ENCODE data around the gene SLC2A5. TPM values are rescaled to one million over a fixed set of nuclear protein-coding genes. Genes with fewer than 3 reads are reported as not detected.

SLC2A5 gene
- total RNA-seq, 1 donor from 2014 or later, result not detected

DNA sequence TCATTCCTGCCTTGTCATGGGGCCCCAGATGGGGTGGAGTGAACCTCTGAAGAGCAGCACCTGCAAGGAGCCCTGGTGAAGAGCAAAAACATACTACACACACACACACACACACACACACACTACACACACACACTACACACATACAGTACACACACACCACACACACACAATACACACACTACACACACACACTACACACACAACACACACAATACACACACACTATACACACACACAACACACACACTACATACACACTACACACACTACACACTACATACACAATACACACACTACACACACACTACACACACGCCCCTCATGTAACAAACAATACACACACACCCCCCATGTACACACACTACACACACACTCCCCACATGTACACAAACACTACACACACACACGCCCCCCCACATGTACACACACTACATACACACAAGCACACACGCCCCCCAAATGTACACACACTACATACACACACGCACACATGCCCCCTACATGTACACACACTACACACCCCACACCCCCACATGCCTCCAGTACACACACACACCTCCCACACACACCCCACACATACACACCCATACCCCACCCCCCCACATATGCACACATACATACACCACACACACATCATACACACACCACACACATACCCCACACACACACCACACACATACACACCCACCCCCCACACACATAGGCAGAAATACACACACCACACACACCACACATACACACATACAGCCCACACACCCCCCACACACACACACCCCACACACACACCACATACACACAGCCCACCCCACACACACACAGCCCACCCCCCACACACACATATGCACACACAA, 9.3 kb downstream of the SLC2A5 start:
- Mint-ChIP-seq H3K4me1 (ENCODE audit: low read depth) (no peaks in the 10 kb centered on the region), H3K27ac (no peak overlapping the region), H3K4me3 (ENCODE audit: low read depth) (no peak overlapping the region), H3K27me3 (peaks cover 2% of the 10 kb centered on the region), H3K9me3 (ENCODE audit: low read depth) (no peaks in the 10 kb centered on the region), H3K36me3 (ENCODE audit: insufficient read depth) (no peaks in the 10 kb centered on the region)
- no peak for DNase-seq (ENCODE audit: low spot score, unreplicated experiment)
- TF ChIP-seq, protein P1, sequence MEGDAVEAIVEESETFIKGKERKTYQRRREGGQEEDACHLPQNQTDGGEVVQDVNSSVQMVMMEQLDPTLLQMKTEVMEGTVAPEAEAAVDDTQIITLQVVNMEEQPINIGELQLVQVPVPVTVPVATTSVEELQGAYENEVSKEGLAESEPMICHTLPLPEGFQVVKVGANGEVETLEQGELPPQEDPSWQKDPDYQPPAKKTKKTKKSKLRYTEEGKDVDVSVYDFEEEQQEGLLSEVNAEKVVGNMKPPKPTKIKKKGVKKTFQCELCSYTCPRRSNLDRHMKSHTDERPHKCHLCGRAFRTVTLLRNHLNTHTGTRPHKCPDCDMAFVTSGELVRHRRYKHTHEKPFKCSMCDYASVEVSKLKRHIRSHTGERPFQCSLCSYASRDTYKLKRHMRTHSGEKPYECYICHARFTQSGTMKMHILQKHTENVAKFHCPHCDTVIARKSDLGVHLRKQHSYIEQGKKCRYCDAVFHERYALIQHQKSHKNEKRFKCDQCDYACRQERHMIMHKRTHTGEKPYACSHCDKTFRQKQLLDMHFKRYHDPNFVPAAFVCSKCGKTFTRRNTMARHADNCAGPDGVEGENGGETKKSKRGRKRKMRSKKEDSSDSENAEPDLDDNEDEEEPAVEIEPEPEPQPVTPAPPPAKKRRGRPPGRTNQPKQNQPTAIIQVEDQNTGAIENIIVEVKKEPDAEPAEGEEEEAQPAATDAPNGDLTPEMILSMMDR (IDR thresholded peaks at IDR 0.05; ENCODE audit: unreplicated experiment), result no peak

DNA sequence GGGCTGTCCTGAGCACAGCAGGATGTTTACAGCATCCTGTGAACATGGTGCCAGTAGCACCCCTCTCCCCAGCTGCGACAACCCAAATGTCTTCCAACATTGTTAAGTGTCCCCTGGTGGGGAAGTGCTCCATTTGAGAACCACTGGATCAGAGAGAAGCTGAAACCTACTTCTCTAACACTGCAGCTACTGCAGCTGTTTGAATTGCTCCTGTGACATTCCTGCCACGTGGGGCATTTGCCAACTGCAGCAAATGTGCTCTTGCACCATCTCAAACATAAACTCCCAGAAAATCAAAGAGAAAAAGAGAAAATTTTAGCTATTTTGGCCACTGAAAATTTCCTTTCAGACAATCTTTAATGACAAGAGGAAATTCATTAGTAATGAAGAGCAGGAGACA, 11.0 kb downstream of the SLC2A5 start:
- H3K9me3 Mint-ChIP-seq (ENCODE audit: low read depth), result no peaks in the 10 kb centered on the region
- H3K27ac Mint-ChIP-seq, result no peak overlapping the region
- H3K36me3 Mint-ChIP-seq (ENCODE audit: insufficient read depth), result no peaks in the 10 kb centered on the region

DNA sequence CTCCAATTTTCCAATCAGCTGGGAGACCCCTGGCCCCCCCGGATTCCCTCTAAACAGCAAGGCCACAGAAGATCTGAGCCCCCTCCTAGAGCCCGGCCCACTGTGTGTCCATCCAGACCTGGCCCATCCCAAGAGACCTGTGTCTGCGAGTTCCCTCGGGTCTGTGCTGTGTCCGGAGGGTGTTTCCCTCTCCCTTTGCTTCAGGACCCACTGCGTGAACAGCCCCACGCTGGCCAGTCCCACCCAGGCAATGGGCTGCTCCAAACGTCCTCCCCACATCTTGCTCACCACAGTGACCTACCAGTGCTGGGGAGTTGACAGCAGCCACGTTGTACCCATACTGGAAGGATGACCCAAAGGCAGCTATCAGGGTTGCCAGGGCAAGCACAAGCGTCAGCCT, 11.6 kb downstream of the SLC2A5 start:
- Mint-ChIP-seq H3K4me3 (ENCODE audit: low read depth) (no peak overlapping the region), H3K27me3 (peaks cover 2% of the 10 kb centered on the region), H3K4me1 (ENCODE audit: low read depth) (no peaks in the 10 kb centered on the region), H3K27ac (no peak overlapping the region), H3K36me3 (ENCODE audit: insufficient read depth) (no peaks in the 10 kb centered on the region), H3K9me3 (ENCODE audit: low read depth) (no peaks in the 10 kb centered on the region)
- TF ChIP-seq, protein P1 (IDR thresholded peaks at IDR 0.05; ENCODE audit: unreplicated experiment), result no peak
- no peak for DNase-seq (ENCODE audit: low spot score, unreplicated experiment)

More for the DNA sequence above, 11.0 kb downstream of the SLC2A5 start:
- TF ChIP-seq, protein P1 (IDR thresholded peaks at IDR 0.05; ENCODE audit: unreplicated experiment), result peak; percentile 47
- no peak for DNase-seq (ENCODE audit: low spot score, unreplicated experiment)
- Mint-ChIP-seq H3K27me3 (peaks cover 2% of the 10 kb centered on the region), H3K4me3 (ENCODE audit: low read depth) (no peak overlapping the region), H3K4me1 (ENCODE audit: low read depth) (no peaks in the 10 kb centered on the region)

DNA sequence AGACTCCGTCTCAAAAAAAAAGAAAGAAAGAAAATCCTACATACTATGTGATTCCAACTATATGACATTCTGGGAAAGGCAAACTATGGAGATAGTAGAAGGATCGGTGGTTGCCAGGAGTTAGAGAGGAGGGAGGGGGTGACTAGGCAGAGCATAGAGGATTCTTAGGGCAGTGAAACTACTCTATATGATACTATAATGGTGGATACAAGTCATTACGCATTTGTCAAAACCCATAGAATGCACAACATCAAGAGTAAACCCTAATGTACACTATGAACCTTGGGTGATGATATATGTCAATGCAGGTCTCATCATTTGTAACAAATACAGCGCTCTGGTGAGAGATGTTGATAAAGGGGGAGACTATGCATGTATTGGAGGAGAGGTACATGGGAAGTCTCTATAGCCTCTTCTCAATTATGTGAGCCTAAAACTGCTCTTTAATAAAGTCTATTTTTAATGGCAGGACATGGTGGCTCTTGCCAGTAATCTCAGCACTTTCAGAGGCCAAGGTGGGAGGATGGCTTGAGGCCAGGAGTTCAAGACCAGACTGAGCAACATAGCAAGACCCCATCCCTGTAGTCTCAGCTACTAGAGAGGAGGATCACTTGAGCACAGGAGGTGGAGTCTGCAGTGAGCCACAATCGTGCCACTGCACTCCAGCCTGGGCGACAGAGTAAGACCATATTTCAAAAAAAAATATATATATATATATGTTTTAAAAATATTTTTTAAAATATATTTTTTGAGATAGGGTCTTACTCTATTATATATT, 17.0 kb downstream of the SLC2A5 start:
- Mint-ChIP-seq H3K27me3 (peaks cover 5% of the 10 kb centered on the region), H3K36me3 (ENCODE audit: insufficient read depth) (no peaks in the 10 kb centered on the region), H3K9me3 (ENCODE audit: low read depth) (no peaks in the 10 kb centered on the region), H3K4me1 (ENCODE audit: low read depth) (no peaks in the 10 kb centered on the region), H3K4me3 (ENCODE audit: low read depth) (no peak overlapping the region), H3K27ac (peak overlapping the region; percentile 56)
- TF ChIP-seq, protein P1 (IDR thresholded peaks at IDR 0.05; ENCODE audit: unreplicated experiment), result no peak
- DNase-seq (ENCODE audit: low spot score, unreplicated experiment), result no peak

DNA sequence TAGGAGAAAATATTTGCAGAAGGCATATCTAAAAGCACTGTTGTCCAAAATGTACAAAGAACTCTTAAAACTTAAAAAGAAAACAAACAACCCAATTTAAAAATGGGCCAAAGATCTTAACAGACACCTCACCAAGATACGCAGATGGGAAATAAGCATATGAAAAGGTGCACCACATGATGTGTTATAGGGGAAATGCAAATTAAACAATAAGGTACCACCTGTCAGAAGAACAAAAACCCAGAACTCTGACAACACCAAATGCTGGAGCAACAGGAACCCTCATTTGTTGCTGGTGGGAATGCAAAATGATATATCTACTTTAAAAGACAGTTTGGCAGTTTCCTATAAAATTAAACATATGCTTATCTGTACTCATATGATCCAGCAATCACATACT, 18.1 kb downstream of the SLC2A5 start:
- Mint-ChIP-seq H3K27ac (no peak overlapping the region), H3K9me3 (ENCODE audit: low read depth) (no peaks in the 10 kb centered on the region), H3K4me1 (ENCODE audit: low read depth) (no peaks in the 10 kb centered on the region), H3K27me3 (peaks cover 5% of the 10 kb centered on the region), H3K4me3 (ENCODE audit: low read depth) (no peak overlapping the region), H3K36me3 (ENCODE audit: insufficient read depth) (no peaks in the 10 kb centered on the region)
- TF ChIP-seq, protein P1 (IDR thresholded peaks at IDR 0.05; ENCODE audit: unreplicated experiment), result no peak
- DNase-seq (ENCODE audit: low spot score, unreplicated experiment), result no peak

Measured in progenitor cell of endocrine pancreas (in vitro differentiated cells).